Cerebellar nuclear complex (tissue), 1 donor: ENCODE measurements around the gene ZNF614.
"Not testable (repeated sequence)": the region's sequence is repeated elsewhere in the genome, so short reads cannot be mapped to it uniquely, and the experiment has no call there.

Experiments
- DNase-seq, 2 experiments: peaks; one replicate each; lab custom pipeline; 2025; lab: John Stamatoyannopoulos, UW

The ZNF614 gene

DNA sequence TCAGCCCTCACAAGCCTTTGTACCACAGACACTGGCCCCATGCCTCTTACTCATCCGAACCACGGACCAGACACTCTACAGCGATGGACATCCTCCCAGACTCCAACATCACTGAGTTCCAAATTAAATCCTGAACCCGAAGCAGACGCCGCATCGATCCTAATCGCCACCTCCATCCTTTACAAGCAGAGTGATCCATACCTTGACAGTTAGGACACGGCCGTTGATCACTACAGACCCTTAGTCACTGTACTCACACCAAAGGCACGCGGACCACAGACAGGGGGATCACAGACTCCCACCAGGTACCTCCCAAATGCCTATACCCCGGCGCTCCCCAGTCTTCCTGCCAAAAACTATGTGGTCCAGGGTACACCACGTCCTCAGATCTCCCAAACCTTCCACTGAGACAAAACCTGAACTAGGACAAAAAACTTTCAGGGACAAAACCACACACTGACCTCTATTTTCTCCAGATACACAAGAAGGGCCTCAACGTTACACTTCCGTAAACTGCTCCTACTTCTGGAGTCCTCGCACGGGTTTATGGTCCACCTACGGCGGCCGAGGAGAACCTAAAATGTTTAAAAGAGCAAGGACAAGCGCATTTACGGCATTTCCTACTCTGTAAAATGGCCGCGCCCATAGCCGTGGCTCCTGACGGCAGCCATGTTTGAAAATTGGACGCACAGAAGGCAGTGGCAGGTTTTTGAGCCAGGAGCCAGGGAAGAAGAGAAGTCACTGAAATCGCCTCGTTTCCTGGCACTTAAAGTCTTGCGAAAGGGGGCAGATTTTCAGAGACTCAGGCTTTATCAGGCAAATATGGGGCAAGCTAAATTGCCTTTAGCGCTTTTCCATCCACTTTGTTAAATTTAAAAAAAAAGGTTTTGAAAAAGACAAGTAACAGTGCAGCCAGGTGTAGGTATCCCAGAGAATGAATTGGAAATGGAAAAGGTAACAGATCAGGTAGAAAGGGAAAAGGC is 41.6 kb downstream of the ZNF614 start, which contains the start of gene ZNF350:
TSS of gene ZNF350 (minus strand) at position 532 of the 983 bp plus-strand sequence. CDS start 12,480 bp downstream, outside the sequence.
- peak; percentile 31 to 87 for DNase-seq

DNA sequence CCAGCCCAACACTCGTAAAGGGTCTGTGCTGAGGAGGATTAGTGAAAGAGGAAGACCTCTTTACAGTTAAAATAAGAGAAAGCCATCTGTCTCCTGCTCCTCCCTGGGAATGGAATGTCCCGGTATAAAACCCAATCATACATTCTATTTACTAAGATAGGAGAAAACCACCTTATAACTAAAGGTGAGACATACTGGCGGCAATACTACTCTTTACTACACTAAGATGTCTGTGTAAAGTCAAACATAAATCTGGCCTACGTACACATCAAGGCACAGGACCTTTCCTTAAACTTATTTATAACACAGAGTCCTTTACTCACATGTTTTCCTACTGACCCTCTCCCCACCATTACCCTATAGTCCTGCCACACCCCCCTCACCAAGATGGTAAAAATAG is 44.8 kb downstream of the ZNF614 start:
- no peak for DNase-seq

DNA sequence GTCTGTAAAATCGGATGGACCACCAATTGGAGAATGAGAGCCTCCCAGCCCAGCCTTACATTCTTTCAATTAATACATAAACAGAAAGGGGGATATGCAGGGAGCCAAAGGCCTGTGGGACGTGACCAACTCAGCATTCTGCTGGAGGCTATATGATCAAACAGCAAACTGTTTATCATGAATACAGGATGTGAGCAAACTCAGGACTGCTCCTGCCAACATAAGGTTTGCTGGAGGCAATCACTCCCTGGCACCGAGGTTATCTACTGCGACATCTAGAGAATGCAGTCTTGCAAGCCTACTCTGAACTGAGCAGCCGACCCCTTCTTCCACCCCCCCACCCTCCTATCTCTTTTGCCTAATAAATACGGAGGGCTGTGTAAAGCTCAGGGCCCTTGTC is 47.3 kb downstream of the ZNF614 start:
- DNase-seq = not testable (repeated sequence)

DNA sequence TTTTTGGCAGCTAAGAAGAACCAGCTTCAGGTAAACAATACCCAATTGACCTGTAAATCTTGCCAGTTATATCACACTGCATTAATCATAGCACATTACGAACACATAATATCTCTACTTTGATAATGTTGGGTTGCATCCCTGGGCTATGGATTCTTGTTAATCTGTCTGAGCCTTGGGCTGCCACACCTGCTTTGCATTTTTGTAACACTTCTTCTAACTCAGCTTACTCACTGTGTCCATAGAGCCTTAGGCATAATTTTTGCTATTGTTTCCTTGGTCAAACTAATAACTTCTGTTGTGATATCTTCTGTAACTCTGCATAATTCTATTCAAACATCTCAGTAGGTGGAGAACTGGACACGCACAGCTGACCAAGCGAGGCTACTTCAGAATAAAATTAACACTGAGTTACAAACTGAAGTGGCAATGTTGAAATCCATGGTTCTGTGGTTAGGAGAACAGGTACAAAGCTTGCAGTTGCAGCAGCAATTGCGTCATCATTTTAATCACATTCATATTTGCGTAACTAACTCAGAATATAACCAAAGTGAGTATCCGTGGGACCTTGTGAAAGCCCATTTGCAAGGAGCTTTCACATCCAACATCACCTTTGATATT is 48.0 kb downstream of the ZNF614 start:
- no peak for DNase-seq

DNA sequence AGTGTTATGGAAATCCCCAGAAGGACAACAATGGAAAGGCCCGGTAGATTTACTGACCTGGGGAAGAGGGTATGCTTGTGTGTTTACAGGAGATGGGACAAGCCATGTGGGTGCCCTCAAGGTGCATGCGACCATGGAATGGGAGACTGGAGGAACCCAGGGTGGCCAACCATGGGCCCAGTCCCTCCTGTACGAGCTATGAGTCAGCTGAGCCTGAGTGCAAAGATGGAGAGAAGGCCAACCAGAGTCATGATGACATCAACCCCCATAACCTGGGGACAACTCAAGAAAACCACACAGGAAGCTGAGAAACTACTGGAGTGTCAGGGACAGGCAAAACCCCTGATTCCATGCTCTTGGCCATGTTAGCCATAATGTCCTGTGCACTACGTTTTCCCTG is 49.3 kb downstream of the ZNF614 start:
- no peak for DNase-seq

DNA sequence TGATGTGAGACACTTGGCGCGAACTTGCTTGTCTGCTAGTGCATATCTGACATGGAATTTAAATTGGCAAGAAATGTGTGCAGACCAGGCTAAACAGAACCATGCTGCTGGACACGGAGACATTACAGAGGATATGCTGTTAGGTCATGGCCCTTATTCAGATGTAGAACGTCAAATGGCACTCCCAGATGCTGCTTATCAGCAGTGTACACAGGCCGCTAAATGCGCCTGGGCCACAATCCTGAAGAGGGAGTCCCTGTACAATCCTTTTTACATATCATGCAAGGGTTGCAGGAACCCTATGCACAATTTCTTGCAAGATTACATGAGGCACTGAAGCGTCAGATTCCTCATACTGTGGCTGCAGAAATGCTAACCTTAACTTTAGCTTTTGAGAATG is 50.8 kb downstream of the ZNF614 start:
- no peak for DNase-seq

DNA sequence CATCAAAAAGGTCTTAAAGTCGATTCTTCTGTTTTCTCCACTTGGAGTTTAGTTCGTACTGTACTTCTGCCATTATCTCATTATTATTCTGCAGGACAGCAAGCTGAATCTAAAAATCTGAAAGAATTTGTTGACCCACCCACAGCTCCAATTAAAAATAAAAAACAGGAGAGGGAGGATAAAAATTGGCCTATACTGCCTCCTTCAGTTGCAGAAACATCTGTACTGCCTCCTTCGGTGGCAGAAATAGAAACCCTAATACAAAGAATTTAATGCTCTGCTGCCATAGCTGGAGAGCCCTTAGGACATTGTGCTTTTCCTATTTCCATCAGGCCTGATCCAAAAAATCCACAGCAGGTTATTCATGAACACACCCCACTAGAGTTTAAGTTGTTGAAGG is 51.3 kb downstream of the ZNF614 start:
- no peak for DNase-seq

DNA sequence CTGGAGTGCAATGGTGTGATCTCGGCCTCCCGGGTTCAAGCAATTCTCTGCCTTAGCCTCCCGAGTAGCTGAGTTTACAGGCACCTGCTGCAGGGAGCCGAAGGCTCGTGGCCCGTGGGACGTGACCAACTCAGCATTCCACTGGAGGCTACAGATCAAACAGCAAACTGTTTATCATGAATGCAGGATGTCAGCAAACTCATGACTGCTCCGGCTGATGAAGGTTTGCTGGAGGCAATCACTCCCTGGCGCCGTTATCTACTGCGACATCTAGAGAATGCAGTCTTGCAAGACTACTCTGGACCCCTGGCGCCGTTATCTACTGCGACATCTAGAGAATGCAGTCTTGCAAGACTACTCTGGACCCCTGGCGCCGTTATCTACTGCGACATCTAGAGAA is 52.4 kb downstream of the ZNF614 start:
- not testable (repeated sequence) for DNase-seq

DNA sequence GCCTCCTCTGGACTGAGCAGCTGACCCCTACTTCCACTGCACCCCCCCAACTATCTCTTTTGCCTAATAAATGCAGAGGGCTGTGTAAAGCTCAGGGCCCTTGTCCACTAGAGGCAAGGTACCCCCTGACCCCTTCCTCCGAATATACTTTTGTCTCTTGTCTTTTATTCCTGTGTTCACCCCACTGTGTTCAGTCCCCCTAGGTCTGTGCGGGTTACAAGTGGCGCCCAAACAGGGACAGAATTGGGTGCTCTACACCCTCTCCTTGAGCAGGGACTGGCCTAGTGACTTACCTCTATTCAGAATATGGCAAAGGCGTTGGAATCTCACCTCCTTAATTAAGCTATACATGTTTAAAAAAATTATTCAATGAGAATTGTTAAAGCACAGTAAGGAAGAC is 56.6 kb downstream of the ZNF614 start:
- DNase-seq = no peak

DNA sequence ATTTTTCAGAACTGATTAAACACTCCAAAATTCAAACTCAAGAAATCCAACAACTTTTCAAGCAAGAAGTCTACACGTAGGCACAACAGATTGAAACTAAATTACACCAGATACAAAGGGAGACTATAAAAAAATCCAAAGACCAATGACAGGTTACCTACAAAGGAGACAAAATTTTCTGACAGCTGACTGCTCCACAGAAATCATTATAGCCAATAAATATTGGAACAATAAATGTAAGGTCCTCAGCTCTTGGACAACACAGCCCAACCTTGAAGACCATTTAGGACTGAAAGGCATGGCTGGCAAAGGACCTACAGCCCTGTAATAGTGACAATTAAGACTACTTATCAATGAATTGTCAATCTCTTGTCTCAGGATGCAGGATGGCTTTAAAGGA is 57.5 kb downstream of the ZNF614 start:
- DNase-seq = no peak

DNA sequence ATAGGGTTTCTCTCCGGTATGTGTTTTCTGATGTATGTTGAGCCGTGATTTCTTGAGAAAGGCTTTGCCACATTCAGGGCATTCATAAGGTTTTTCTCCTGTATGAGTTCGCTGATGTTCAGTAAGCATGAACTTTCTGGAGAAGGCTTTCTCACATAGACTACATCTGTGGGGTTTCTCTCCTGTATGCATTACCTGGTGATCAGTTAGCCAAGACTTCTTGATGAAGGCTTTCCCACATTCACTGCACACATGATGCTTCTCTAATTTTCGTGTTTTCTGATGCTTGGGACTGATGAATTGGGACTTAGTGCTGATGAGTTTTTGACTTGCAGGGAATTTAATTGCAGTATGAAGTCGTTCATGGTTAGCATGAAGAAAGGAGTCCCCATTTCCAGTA is 62.6 kb downstream of the ZNF614 start:
- no peak for DNase-seq
